ENCODE data around the gene KCNK18.

DNA sequence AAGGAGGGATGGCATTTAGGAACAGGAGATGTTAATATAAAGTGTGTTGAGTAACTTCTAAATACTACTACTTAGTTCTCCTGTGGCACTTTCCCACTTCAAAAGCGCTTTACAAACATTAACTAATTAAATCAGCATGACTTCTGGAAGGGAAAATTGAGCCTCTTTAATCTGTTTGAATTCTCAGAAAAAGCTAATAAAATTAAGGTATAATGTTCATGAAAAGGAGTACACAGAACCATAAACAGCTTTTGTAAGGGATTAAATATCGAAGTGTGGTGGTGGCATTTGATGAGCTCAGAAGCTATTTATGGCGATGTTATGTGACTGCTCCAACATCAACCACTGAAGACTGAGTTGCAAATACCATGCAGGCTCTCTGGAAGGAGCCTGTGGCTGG is 49.0 kb upstream of the KCNK18 start:
- TF ChIP-seq, protein P1, sequence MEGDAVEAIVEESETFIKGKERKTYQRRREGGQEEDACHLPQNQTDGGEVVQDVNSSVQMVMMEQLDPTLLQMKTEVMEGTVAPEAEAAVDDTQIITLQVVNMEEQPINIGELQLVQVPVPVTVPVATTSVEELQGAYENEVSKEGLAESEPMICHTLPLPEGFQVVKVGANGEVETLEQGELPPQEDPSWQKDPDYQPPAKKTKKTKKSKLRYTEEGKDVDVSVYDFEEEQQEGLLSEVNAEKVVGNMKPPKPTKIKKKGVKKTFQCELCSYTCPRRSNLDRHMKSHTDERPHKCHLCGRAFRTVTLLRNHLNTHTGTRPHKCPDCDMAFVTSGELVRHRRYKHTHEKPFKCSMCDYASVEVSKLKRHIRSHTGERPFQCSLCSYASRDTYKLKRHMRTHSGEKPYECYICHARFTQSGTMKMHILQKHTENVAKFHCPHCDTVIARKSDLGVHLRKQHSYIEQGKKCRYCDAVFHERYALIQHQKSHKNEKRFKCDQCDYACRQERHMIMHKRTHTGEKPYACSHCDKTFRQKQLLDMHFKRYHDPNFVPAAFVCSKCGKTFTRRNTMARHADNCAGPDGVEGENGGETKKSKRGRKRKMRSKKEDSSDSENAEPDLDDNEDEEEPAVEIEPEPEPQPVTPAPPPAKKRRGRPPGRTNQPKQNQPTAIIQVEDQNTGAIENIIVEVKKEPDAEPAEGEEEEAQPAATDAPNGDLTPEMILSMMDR (IDR thresholded peaks at IDR 0.05): no peak
- no peak for TF ChIP-seq POLR2A (IDR thresholded peaks at IDR 0.05)
